Forelimb muscle (tissue), 1 donor: ENCODE data around the gene FPGS. TPM values are rescaled to one million over a fixed set of nuclear protein-coding genes. Genes with fewer than 3 reads are reported as not detected.
"Not testable (repeated sequence)": the region's sequence is repeated elsewhere in the genome, so short reads cannot be mapped to it uniquely, and the experiment has no call there.

Source experiments
- DNase-seq: peaks from one replicate; pipeline ENCODE4 v3.0.0-alpha.2; 2013; ENCODE audit warnings: low read depth
- polyA plus RNA-seq: library from polyadenylated mRNA; unstranded; fragments of 120-200 nt; gene quantifications from one replicate; pipeline ENCODE4 v1.2.1, GENCODE V29; 2013; ENCODE audit not compliant: insufficient read length

Gene FPGS
- polyA plus RNA-seq, 1 donor = 39.5 TPM

DNA sequence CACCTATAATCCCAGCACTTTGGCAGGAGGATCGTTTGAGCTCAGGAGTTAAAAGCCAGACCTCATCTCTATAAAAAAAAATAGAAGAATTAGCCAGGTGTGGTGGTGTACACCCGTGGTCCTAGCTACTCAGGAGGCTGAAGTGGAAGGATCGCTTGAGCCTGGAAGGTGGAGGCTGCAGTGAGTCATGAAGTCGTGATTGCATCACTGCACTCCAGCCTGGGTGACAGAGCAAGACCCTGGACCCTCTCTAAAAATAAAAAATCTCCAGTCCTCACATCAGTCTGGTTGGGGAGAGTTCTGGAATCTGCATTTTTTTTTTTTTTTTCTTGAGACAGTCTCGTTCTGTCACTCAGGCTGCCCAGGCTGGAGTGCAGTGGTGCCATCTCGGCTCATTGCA, 9.3 kb downstream of the FPGS start:
- no peak for DNase-seq

GRCh38 chr9:127812936-127813675, 10.4 kb downstream of the FPGS start:
- DNase-seq = no peak

DNA sequence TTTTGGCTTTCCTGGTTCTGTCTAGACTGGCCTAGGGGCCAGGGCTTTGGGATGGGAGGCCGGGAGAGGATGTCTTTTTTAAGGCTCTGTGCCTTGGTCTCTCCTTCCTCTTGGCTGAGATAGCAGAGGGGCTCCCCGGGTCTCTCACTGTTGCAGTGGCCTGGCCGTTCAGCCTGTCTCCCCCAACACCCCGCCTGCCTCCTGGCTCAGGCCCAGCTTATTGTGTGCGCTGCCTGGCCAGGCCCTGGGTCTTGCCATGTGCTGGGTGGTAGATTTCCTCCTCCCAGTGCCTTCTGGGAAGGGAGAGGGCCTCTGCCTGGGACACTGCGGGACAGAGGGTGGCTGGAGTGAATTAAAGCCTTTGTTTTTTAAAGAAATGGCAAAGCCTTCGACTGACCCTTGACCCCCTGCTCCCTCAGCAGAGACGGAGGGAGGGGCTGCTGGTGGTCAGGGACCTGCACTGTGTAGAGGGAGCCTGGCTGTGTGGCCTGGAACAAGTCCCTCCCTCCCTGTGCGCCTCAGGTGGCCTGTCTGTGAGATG, 11.1 kb downstream of the FPGS start:
- no peak for DNase-seq

DNA sequence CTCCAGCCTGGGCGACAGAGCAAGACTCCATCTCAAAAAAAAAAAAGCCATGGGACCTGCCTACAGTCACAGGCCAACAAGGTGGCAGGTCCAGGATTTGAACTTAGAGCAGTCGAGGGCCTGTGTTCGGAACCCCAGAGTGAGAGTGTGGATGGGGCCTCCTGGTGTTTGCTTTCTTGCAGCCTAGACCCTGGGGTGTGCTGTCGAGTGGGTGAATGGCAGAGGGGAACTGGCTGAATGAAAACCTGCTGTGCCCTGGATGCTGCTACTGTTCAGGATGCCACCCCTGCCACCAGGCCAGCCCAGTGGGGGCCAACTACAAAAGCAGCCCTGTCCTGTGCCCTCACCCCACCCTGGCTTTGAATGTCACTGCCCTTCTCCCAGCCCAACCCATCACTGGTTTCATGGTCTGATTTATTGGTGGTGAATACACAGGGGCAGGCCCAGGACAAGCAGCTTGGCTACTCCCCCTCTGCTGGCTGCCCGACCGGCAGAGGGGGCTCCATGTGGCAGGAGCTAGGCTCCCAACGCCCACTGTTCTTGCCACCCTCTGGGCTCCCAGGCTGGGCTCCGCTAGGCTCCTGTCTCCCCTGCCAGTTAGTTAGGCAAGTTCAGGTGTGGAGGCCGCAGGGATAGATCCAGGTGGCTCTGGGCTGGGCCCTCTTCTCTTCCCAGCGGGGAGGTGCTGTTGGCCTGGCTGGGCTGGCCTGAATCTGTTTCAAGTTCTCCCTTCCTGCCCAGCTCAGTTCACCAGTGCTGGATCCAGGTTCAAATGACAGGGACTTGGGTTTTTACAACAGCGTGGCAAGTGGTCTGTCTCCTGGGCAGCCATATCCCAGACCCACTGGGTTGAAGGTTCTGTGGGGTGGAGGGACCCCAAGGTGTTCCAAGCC, 12.2 kb downstream of the FPGS start:
- no peak for DNase-seq

GRCh38 chr9:127815512-127816361, 13.1 kb downstream of the FPGS start:
- no peak for DNase-seq

DNA sequence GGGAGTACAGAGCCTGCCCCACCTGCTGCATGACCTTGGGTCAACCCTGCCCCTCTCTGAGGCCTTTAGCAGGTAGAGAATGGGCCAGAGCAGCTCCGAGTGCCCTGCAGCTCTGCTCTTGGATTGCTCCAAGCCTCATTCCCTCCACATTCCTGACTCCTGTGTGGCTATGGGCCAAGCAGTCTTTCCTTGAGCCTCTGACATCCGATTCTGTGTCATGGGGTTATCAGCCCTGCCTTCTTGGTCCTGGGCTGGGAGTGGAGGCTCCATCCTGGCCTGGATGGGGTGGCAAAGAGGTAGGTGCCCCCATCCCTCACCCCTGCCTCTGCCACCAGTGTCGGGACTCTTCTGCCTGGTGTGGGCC, 13.7 kb downstream of the FPGS start:
- DNase-seq = no peak

DNA sequence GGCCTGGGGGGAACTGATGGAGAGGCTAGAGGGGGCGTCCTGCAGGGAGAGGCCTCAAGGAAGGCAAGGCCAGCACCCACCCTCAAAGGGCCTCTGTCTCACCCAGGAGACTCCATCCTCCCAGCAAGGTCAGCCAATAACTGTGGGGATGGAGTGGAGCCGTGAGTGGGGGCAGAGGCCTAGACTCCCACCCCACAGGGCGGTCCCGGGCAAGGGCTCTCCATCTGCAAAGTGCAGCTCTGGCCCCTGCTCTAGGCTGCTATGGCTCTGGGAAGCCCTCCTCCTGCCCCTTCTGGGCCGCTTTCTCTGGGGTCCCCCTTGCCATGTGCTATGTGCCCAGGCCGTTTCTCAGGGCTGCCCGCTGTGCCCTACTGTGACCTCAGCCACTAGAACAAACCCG, 14.0 kb downstream of the FPGS start:
- no peak for DNase-seq

GRCh38 chr9:127817881-127818434, 15.3 kb downstream of the FPGS start:
- DNase-seq = no peak

- DNase-seq = no peak
These were observed 15.9 kb downstream of the FPGS start for GRCh38 chr9:127818574-127818973.

DNA sequence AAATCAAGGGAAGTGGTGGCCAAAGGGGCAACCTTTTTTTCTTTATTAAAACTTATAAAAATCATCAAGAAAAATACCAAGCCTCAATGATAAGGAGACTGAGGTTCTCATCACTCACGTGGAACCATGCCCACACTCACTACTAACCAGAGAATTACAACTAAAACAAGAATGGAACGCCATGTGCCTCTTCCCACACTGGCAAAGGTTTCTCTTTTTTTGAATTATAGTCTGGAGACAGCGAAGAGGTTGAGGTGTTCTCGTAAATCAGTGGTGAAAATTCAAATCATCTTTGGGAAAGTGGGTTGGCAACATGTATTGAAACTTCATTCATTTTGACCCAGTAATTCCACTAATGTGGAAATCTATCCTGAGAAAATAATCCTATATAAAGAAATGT, 19.4 kb downstream of the FPGS start:
- no peak for DNase-seq

- DNase-seq = no peak
These were observed 22.8 kb downstream of the FPGS start for GRCh38 chr9:127825319-127826051.

GRCh38 chr9:127826253-127826913, 23.7 kb downstream of the FPGS start:
- no peak for DNase-seq

DNA sequence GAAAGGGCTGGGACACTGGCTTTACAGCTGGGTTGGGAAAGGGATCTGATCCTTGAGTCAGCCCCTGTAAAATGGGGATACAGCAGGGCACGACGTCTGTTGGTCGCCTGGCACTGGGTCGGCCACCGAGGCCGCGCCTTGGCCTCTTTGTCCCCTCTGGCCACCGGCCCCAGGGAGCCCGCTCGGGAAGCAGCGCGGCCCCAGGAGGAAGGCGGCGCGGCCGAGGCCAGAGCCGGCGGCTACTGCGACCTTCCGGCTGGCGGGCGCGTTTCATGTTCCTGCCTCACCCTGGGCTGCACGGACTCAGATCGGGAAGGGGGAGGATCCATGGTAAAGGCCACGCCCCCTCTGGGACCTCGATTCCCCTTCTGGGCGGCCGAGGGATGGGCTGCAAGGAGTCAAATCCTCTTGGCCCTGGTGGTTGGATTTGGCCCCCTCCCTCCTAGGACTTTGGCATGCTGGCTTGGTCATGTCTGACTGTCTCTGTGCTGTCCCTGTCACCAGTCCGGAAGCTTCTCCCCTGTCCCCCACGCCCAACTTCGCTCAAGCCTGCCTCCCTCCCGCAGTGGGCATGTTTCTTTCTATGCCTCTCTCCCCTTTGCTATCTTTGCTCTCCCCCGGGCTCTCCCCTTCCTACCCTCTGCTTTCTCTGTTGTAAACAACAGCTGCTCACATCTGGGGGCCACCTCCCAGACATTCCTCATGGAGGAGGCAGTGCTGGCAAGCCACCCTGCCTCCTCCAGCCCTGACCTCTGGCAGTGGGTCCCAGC, 25.8 kb downstream of the FPGS start:
- DNase-seq = no peak

DNA sequence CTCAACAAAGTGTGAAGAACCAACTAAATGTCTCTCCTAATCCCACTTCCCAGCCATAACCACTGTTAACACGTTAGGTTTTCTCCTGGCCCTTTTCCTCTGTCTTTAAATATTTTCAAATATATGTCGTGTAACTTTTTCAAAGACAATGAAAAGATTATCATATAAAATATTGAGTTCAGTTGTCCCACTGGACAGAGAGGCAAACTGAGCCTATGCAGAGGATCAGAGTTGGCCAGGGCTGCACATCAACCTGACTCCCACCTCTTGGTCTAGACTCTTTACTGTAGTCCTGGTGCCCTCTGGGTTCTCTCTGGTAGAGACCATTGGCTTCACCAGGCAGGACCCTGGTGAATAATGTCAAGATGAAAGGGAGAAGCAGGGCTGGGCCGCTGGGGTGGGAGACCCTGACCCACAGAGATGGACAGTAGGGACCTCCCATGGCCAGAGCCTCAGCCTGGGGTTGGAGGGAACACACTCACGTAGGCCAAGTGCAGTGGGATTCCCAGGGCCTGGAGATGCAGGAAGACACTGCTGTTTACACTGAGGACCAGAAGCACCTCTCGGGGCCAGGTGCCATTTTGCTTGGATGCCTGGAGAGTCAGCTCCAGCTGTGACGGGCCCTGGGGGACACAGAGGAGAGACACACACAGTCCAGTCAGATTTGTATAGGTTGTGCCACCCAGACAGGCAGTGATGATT, 26.7 kb downstream of the FPGS start:
- no peak for DNase-seq

DNA sequence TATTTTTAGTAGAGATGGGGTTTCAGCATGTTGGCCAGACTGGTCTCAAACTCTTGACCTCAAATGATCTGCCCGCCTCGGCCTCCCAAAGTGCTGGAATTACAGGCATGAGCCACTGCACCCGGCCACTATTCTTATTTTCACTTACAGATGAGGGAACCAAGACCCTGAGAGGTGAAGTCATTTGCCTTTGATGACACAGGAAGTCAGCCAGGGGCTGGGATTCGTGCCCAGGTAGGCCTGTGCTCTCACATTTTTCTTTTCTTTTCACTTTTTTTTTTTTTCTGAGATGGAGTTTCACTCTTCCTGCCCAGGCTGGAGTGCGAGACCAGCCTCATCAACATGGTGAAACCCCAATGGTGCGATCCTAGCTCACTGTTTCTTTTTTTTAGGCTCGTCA, 29.6 kb downstream of the FPGS start:
- DNase-seq = no peak

DNA sequence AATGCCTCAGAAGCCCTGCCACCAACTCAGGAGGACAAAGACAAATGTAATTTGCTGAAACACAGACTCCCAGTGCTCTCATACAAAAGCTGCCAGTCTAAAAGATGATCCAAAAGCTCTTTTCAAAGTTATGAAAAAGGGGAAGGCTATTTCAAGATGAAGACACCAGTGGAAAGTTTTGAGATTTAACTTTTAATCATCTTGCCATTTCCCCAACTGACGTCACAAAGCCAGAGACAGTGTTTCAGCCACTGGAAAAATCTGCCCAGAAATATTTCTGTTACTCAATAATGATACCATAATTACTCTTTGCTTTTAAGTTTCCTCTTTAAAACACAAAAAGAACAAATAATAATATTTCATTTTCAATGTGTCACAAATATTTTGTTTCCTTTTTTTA, 30.9 kb downstream of the FPGS start:
- DNase-seq = no peak

DNA sequence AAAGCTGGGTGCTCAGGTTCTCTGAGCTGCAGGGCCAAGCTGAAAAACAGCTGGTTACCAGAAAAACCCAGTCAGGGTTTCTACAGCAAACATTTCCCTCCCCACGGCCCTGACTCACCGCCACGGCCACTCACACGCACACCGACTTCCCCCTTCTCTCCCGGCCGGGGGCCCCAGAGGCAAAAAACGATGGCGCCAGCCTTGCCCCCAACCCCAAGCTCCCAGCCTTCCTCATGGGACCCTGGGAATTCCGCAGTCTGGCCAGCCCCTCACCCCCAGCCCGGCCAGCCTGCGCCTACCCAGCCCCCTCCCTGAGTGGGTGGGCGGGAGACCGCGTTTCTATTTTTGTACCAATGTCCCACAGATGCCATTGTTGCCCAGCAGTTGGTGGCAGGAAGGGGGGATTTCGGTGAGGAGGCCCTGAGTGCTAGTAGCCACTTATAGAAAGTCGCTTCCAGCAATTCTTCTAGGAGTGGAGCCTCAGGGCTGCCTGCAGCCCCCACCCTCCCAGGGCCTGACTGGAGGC, 33.4 kb downstream of the FPGS start:
- DNase-seq = no peak

DNA sequence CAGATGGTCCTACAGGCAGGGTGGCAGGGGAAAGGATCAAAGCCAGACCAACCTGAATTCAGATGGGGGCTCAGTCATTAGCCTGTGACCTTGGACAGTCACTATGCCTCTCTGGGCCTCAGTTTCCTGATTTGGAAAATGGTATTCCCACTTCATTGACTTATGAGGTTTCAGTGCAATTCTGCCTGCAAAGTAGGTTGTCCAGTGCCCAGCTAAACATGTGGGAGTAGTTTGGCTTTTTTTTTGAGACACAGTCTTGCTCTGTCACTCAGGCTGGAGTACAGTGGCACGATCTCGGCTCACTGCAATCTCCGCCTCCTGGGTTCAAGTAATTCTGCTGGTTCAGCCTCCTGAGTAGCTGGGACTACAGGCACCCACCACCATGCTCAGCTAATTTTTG, 33.9 kb downstream of the FPGS start:
- DNase-seq = not testable (repeated sequence)

DNA sequence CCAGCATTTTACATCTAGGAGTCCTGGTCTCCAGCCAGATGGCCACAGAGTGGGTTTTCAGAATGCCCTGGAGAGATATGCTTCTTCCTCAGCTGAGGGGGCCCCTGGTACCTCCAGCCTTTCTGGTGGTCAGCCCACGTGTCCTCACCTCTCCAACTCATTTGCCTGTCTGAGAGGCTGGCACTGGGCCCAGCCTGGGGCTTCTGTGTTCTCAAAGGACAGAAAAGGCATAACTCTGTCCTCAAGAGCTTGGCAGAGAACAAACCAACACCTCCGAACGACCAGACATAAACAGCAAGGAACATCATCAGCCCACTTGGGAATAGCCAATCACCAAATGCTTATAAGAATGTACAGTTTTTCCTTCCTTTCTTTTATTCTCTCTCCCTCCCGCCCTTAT, 34.7 kb downstream of the FPGS start:
- DNase-seq = no peak
